CD4-positive, alpha-beta T cell treated with Interleukin-2 at 100 ng/mL for 4 hours (primary cell): Measurements from ENCODE around the gene NRP1.
"Not testable (repeated sequence)": the region's sequence is repeated elsewhere in the genome, so short reads cannot be mapped to it uniquely, and the experiment has no call there.

ENCODE experiments used
- DNase-seq: peaks from one replicate; pipeline ENCODE4 v3.0.0-alpha.2; 2020; ENCODE audit warnings: low spot score

Gene NRP1

DNA sequence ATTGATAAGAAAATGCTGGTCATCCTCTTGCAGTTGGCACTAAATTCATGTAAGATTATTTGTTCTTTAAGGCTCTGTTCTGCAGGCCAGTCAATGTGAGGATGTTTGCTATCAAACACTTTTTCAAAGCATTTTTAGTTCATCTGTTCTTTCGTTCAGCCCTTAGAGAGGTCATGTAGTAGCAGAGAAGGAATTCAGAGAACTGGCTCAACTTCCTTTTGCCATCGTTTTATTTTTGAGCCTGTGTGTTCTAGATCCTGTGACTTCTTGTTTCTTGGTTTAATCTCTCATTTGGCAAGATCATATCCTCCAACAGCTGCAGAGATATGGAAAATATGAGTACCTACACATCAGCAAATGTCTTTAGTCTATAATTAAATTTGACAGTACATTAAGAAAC lies 184.3 kb downstream of the NRP1 start:
- no peak for DNase-seq

DNA sequence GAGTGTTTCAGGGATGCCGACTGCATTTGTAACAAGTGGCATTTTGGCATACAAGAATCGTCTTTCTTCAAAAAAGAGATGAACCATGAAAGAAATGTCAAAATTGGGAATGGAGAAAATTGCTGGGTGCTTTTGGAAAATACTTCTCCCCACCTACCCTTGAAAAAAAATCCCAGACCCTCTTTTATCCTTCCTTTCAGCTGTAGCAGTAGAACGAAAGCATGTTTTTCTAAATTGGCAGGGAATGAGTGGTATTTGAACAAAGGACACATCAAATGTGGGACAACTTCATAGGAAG lies 187.5 kb downstream of the NRP1 start:
- no peak for DNase-seq

DNA sequence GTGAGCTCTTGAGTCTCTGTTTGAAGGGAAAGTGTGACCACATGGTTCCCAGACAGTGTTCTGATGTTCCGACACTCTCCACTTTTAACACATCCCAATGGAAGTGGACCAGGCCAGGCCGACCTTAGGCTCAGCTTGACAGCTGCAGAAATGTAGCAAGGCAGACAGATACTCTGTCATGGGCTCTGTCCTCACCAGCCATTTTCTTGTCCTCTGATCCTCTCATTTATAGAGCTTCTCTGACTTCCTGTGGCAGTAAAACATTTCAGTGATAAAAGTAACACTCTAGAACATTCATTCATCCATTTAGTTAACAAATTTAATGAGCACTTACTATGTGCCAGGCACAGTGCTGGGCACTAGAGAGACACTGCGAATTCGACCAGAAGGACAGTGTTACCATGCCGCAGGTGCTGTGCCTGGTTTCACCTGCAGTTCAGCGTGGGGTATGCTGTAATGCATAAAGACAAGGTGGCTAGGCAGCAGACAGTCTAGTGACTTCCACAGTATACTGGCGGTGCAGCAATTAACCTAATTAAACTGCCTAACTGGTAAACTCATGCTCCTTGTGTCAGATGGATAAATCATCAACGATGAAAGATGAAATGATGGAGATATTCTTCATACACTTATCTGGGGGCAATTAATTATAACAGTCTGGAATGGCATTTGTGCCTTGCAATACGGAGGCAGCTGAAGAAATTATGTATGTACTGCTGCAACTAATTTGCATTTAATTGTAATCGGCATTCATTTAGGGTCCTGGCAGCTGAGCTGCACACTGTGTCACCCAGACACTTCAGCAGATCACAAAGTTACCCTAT lies 188.1 kb downstream of the NRP1 start:
- DNase-seq = no peak

DNA sequence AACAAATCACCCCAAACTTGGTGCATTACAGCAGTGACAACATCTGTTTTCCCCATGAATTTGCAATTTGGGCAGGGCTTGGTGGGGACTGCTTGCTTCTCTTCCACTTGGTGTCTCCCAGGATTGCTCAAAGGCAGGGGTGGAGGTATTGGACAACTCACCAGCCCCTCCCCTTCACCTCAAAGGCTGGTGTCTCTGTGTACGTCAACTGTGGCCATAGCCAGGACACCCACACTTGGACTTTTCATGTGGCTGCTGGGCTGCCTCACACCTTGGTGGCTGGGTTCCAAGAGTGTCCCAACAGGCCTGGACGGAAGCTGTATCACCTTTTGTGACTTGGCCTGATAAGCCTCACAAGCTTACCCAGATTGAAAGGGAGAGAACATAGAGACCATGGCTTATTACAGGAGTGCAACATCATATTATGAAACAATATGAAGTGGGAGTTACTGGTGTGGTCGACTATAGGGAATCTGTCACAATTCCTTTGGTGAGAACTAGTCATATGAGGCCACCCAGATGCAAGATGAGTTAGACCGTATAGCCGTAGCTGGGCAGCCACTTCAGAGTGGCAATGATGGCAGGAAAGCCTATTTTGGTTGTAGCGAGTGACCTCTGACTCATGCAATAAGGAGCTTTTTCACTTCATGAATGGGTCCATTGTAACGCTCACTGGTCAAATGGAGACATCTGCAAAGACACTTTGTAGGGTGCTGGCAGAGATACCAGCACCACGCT lies 188.8 kb downstream of the NRP1 start:
- DNase-seq = no peak

DNA sequence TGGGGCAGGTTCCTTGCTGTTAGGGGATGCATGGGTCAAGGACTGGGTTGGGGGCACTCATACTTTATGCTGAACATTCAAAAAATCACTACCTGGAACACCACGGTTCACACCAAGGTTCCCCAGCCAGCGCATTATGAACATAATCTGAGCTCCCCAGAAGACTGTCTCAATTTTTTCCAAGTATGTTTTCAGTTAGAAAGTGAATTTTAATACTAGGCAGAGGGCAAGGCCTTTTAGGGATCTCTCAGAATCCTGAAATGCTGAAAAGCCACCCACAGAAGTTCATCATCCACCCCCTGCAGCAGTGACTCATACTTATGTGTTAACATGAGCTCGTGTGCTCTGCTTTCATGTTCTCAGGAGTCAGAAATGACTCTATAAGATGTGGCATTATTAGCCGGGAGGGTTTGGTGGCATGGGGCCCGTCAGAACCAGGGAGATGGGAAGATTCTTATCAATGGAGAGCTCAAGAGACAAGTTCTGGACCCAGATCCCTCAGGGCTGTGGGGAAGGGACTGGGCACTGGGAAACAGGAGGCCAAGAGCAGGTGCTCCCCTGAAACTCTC lies 191.2 kb downstream of the NRP1 start:
- DNase-seq = peak; percentile 80

DNA sequence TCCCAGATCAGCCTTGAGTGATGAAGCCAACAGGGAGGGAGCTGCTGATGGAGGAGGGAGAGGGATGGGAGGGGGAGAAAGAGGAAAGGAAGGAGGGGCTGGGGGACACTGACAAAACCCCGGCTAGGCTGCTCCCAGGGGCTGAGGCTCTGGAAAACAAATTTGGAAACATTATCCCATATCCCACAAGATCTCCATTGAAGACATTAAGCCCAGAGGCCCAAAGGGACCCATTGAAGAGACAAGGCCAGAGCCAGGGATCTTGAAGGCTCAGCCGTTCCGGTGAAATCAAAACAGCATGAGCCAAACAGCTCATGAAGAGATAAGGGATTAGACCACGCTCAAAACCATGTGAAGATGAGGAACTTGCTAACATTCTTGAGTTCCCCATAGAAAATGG lies 192.2 kb downstream of the NRP1 start:
- no peak for DNase-seq

DNA sequence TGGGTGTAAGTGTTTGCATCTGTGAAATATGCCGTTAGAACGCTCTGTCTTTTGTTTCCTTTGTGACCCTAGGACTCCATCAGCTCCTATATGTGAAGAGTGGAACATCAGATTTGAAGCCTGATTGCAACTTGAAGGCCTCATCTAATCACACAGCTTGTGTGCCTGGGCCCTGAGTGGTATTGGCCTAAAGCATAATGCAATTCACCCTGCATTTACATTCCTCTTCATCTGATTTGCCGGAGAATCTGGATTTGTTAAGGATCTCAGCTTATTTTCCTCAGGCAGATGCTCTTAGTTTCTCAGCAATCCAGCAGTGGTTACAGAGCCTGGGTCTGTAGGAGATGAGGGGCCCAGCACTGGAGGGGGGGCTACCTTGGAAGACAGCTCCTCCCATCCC lies 193.2 kb downstream of the NRP1 start:
- DNase-seq = no peak

DNA sequence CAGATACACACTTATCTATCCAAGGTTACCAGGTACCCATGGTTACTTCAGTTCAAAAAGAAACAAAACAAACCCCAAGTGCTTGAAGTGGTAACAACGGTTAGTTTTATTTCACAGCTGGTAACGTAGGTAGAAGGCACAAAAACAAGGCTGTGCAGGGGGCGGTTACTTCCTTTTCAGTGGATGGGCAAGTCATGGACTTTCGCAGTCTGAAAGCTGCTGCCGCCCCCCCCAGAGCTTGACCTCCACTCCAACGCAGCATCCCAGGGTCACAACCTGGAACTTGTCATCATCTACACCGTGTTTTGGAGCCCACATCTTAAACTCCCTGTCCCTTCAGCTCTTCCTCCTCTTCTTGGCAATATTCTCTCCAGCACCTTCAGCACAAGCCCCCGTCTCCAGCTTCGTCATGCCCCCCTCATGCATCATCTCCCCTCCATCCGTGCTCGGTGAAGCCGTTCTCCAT lies 195.3 kb downstream of the NRP1 start:
- DNase-seq = peak; percentile 93

DNA sequence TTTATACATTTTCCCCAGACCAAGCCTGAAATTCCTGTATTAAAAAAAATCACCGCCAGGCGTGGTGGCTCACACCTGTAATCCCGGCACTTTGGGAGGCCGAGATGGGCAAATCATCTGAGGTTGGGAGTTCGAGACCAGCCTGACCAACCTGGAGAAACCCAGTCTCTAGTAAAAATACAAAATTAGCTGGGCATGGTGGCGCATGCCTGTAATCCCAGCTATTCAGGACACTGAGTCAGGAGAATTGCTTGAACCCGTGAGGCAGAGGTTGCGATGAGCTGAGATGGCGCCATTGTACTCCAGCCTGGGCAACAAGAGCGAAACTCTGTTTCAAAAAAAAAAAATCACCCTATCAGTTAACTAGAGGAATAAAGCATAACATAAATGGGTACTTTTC lies 195.8 kb downstream of the NRP1 start:
- not testable (repeated sequence) for DNase-seq

DNA sequence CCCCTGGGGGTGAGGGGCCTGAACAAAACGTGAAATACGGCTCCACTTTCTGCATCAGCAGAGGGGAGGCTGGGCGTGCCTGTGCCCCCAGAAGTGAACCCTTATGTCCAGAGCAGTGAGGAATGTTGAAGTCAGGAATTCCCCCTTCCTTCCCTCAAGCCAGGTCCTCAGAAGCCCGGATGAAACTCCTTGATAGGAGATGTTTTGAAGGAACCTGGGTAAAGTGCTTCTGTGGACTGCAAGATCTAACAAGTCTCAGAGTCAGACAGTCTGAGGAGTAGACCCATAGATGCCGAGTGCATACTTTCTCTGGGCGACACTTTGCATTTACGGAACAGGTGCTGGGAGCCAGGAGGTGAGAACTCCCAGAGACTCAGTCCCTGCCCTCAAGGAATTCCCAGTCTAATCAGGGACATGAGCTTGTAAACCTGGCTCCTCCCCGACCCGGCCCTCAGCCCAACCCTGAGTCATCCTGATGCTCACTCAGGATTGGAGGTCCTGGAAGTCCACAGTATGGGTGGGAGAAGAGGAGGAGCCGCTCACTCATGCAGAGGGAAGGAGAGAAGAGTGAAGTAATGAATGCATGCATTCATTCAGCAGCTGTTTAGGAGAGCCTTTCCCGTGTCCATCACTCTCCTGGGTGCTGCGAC lies 197.0 kb downstream of the NRP1 start:
- DNase-seq = no peak

DNA sequence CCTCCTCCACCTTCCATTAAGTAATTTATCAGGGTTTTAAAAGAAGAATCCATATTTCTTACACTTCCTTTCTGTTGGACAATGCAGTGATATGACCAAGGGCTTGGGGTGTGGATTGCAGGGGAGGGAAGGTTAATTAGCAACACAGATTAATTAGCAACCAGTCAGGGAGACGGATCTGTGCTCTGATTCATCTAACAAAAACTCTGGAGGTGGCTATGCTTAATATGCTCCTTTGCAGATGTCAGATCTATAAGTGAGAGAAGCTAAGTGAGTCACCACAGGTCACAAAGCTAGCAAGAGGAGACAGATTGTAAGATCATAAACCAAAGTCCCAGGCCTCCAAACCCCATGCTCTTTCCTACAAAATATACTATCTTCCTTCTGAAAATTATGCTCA lies 197.7 kb downstream of the NRP1 start:
- peak; percentile 80 for DNase-seq

DNA sequence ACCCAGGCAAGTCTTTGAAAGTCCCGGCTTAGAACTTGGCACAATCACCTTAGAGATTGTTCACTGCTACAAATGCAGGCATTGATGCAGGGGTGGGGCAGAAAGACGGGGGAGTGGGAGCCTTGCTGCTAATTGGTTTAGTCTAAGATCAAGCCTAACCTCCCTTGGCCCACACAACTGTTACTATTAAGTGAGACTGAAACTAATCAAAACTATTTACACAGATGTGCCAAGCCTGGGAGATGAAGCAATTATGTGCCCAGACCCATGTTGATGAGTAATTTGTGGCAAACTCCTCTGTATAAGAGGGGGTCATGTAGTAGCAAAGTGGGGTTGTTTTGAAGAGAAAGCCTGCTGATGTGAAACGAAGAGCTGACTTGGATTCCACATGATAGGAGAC lies 198.2 kb downstream of the NRP1 start:
- peak; percentile 76 for DNase-seq

DNA sequence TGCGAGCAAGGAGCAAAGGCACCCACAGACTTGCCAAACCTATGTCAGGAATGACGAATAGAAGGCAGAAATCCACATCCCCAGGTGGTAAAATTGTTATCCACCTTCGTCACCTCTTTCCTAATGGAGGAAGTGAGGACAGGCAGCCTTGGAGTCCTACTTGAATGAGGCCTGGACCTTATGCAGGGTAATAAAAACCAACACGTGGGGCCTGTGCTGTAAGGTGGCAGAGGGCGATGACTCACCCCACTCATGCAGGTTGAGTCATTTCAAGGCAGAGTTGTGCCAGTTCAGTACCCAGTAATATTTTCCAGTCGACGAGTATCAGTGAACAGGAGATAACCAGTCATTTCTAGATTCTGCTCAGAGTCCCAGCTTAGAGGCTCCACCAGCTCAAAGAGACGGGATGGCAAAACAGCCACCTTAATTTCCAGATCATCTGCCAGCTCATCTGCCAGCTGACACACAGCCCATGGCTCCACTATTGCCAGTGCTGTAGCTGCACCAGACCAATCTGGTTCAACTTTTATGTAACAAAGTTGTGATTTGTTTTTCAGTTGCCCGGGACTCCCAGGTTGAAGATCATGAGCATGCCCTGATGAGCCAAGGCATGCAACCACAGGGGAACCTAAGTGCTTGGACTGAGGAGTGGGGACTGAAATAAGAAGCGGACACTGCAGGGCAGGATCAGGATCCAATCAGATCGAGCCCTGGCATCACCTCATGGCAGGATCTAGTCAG lies 200.3 kb downstream of the NRP1 start:
- peak; percentile 92 for DNase-seq

DNA sequence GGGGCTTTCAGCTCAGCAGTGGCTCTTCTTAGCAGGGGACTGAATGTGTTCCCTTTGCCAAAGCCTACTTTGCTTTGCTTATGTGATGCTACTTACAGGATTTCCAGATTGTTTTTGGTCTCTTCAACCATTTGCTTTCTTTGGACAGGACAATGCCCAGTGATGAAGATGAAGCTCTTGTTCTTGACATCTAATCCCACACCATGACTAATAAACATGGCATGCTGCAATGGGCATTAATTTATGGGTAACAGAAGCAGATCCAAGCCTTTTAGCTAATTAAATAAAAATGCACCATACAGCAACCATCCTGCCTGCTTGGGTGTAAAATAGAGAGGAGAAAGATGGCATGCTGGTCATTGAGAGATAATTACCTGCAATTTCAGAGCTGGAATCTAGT lies 200.9 kb downstream of the NRP1 start:
- no peak for DNase-seq

DNA sequence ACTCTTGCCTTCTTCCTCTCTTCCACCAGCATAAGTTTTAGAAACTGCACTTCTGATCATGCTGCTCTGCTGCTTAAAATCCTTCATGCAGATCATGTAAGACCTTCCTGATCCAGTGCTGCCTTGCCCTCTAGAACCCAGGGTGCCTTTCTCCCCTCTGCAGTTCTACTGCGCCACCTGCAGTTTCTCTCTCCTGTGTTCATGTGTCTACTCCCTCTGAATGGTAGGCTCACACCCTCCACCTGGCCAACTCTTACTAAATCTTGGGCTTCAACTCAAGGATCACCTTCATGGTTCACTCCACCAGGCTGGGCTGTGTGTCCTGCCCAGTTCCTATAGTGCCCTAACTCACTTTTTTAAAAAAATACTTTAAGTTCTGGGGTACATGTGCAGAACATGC lies 201.8 kb downstream of the NRP1 start:
- DNase-seq = peak; percentile 84

DNA sequence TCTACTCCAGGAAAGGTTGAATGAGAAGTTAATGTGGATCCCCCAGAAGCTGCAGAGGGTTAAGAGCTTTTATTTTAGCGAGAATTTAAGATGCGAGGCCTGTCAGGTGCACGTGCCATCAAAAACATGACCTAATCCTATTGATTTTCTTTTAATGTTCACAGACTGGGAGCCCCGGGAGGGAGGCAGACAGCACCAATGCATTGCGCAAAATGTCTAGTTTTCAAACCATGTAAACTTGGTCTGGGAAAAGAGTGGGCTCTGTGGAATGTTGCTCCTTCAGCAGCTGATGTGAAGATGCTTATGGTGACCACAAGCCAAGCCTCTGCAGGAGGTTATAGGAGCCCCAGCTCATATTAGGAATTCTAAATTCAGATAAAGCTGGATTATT lies 204.5 kb downstream of the NRP1 start:
- no peak for DNase-seq

DNA sequence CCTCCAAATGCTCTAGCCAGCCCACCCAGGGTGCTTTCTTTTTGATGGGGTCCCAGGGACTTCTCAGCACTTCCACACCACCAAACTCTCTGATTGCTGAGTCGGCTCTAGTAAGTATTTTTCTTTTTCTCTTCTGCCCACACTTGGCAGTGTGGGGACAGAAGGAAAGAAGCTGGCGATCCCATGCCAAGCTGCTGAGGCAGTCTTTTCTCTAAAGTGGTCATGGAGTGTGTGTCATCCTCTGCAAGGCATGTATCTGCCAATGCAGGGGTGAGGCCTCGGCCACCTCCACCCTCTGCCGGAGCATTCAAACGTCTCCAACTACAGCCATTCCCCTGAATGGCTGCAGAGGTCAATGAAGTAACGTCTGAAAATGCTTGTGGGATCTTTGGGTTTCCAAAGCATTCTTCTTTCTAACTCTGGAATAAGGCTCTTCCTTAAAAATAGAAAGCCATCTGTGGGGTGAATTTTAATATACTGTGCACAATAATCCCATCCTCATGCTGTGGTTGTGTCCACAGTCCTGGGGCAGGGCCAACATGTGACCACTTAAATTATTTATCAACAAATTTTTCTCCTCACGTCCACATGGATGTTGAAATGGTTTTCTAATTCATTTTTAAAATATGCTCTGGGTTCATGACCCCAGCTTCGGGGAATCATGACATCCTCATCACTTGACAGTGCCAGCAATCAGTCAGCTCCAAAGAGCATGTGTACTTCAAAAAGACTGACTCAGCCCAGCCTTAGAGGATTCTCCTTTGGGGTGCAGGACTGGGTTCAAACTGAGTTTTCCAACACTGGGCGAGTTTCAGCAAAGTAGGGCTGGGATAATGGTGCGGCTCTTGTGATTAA lies 205.1 kb downstream of the NRP1 start:
- DNase-seq = no peak

DNA sequence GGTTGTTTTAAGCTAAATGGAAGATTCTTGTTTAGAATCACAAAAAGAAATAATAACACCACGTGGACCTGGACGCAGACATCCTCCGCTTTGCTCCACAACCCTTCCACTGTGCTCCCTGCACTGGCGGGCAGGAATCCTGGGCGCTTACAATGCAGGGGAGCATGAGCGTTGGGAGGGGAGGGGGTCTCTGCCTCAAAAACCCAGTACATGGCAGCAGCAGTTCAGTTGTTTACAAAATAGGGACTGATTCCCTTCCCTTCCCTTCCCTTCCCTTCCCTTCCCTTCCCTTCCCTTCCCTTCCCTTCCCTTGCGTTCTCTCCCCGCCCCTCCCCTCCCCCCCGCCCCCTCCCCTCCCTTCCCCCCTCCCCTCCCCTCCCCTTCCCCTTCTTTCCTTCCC lies 206.8 kb downstream of the NRP1 start:
- no peak for DNase-seq
